Measurements from ENCODE around the gene DOK7.
"Not testable (repeated sequence)": the region's sequence is repeated elsewhere in the genome, so short reads cannot be mapped to it uniquely, and the experiment has no call there.

The DOK7 gene

DNA sequence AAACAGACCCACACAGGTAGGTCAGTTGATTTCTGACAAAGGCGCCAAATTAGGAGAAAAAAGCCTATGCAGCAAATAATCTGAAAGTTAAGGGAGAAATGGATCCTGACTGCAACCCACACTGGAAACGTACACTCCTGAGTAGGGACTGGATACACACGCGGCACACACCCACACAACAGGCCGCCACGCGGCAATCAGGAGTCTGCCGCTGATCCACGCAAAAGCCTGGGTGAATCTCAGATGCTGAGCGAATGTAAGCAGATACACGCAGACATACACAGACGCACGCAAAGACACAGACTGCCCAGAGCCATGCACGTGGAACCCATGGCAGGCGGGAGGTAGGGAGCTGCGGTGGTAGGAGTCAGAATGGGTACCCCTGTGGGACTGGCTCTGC is 47.4 kb downstream of the DOK7 start:
- Histone ChIP-seq H3K27me3 (no peaks in the 10 kb centered on the region), H3K36me3 (peaks cover 95 to 100% (median 98%) of the 10 kb centered on the region in 11 experiments), H3K4me2 (no peak overlapping the region), H3K27ac (no peak overlapping the region), H3K4me3 (no peak overlapping the region), H3K9me3 (replicated peaks in 1 of 11) (peaks cover 0 to 8% (median 0%) of the 10 kb centered on the region in 11 experiments; a peak in 4 of 22 replicates), H4K20me1 (peaks cover 46 to 99% (median 87%) of the 10 kb centered on the region in 11 experiments), H3K9ac (no peak overlapping the region), H3K4me1 (peaks cover 0 to 18% (median 2%) of the 10 kb centered on the region in 10 experiments; a peak in 6 of 20 replicates)
- no peak for TF ChIP-seq Cebpa-rat (IDR thresholded peaks at IDR 0.05)

DNA sequence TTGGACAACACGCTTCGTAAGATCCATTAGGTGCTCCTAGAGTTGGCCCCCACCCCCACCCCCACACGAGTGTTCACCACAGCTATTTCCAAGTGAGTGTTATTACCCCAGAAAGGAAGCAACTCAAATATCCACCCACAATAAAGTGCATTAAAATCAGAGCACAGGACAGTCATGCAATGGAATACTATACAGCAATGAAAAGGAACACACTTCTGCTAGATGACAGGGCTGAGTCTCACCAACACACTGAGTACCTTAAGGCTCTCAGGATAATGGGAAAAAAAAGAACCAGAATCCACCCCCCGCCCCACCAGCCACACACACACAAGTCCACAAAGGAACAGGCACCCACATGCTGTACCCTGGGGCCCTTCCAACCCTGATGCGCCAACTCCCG is 48.1 kb downstream of the DOK7 start:
- Histone ChIP-seq H3K9me3 (replicated peaks in 1 of 11) (peaks cover 0 to 8% (median 0%) of the 10 kb centered on the region in 11 experiments; a peak in 4 of 22 replicates), H3K4me3 (no peak overlapping the region), H3K27ac (no peak overlapping the region), H3K4me2 (no peak overlapping the region), H4K20me1 (peaks cover 39 to 99% (median 83%) of the 10 kb centered on the region in 11 experiments), H3K4me1 (peaks cover 0 to 18% (median 2%) of the 10 kb centered on the region in 10 experiments; a peak in 6 of 20 replicates), H3K9ac (no peak overlapping the region), H3K27me3 (no peaks in the 10 kb centered on the region), H3K36me3 (peaks cover 95 to 100% (median 98%) of the 10 kb centered on the region in 11 experiments)
- no peak for TF ChIP-seq Cebpa-rat (IDR thresholded peaks at IDR 0.05)

GRCh38 chr4:3511601-3512000 is 48.5 kb downstream of the DOK7 start:
- peaks cover 96 to 100% (median 98%) of the 10 kb centered on the region in 11 experiments for H3K36me3 ChIP-seq
- peaks cover 37 to 99% (median 83%) of the 10 kb centered on the region in 11 experiments for H4K20me1 ChIP-seq
- not testable (repeated sequence) for H3K27ac ChIP-seq; H3K9me3 ChIP-seq (replicated peaks in 1 of 11); H3K27me3 ChIP-seq; H3K4me2 ChIP-seq; H3K4me3 ChIP-seq; H3K9ac ChIP-seq
- peaks cover 0 to 18% (median 2%) of the 10 kb centered on the region in 10 experiments; a peak in 6 of 20 replicates for H3K4me1 ChIP-seq

- TF ChIP-seq Cebpa-rat (IDR thresholded peaks at IDR 0.05): no peak
- Histone ChIP-seq H3K9me3 (replicated peaks in 1 of 11) (peaks cover 0 to 8% (median 0%) of the 10 kb centered on the region in 11 experiments; a peak in 4 of 22 replicates), H3K4me1 (peaks cover 0 to 18% (median 2%) of the 10 kb centered on the region in 10 experiments; a peak in 6 of 20 replicates), H3K4me2 (no peak overlapping the region), H3K4me3 (no peak overlapping the region), H3K9ac (no peak overlapping the region), H3K27me3 (no peaks in the 10 kb centered on the region), H3K36me3 (peaks cover 96 to 100% (median 98%) of the 10 kb centered on the region in 11 experiments), H3K27ac (no peak overlapping the region), H4K20me1 (peaks cover 31 to 99% (median 82%) of the 10 kb centered on the region in 11 experiments; a peak in 21 of 22 replicates)
These were observed 49.2 kb downstream of the DOK7 start for GRCh38 chr4:3512279-3512678.

- no peak for TF ChIP-seq Cebpa-rat (IDR thresholded peaks at IDR 0.05)
- no peak overlapping the region for H3K27ac ChIP-seq
- no peak overlapping the region for H3K4me3 ChIP-seq
- H3K4me1 ChIP-seq: peaks cover 0 to 18% (median 2%) of the 10 kb centered on the region in 10 experiments; a peak in 6 of 20 replicates
- peaks cover 0 to 8% (median 0%) of the 10 kb centered on the region in 11 experiments; a peak in 4 of 22 replicates for H3K9me3 ChIP-seq (replicated peaks in 1 of 11)
- peaks cover 27 to 99% (median 84%) of the 10 kb centered on the region in 11 experiments; a peak in 21 of 22 replicates for H4K20me1 ChIP-seq
- H3K36me3 ChIP-seq: peaks cover 96 to 100% (median 98%) of the 10 kb centered on the region in 11 experiments
- H3K9ac ChIP-seq: no peak overlapping the region
- H3K4me2 ChIP-seq: no peak overlapping the region
- no peaks in the 10 kb centered on the region for H3K27me3 ChIP-seq
These were observed 49.6 kb downstream of the DOK7 start for GRCh38 chr4:3512719-3513118.

DNA sequence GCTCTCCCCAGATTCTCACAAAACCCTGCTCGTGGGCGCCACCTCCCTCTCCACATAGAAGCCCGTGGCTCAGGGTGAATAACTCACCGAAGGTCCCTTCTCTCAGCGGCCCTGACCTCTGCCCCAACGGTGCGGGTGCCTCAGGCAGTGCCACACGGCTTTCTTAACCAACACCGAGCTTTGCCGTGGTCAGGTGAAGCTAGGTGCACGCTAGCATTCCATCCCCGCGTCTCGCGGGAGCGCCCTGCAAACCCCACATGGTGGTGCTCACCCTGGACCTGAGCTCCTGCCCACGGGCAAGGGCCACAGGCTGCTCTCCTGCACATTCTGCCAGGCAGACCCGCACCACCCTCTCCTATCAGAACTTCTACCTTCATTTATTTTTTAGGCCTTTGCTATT is 50.7 kb downstream of the DOK7 start:
- no peak overlapping the region for H3K27ac ChIP-seq
- peaks cover 0 to 8% (median 0%) of the 10 kb centered on the region in 11 experiments; a peak in 4 of 22 replicates for H3K9me3 ChIP-seq (replicated peaks in 1 of 11)
- TF ChIP-seq Cebpa-rat (IDR thresholded peaks at IDR 0.05): no peak
- peaks cover 0 to 14% (median under 1%) of the 10 kb centered on the region in 10 experiments; a peak in 6 of 20 replicates for H3K4me1 ChIP-seq
- H4K20me1 ChIP-seq: peaks cover 16 to 96% (median 81%) of the 10 kb centered on the region in 11 experiments; a peak in 21 of 22 replicates
- H3K9ac ChIP-seq: no peak overlapping the region
- no peak overlapping the region for H3K4me3 ChIP-seq
- peaks cover 94 to 98% (median 96%) of the 10 kb centered on the region in 11 experiments for H3K36me3 ChIP-seq
- no peaks in the 10 kb centered on the region for H3K27me3 ChIP-seq
- no peak overlapping the region for H3K4me2 ChIP-seq

DNA sequence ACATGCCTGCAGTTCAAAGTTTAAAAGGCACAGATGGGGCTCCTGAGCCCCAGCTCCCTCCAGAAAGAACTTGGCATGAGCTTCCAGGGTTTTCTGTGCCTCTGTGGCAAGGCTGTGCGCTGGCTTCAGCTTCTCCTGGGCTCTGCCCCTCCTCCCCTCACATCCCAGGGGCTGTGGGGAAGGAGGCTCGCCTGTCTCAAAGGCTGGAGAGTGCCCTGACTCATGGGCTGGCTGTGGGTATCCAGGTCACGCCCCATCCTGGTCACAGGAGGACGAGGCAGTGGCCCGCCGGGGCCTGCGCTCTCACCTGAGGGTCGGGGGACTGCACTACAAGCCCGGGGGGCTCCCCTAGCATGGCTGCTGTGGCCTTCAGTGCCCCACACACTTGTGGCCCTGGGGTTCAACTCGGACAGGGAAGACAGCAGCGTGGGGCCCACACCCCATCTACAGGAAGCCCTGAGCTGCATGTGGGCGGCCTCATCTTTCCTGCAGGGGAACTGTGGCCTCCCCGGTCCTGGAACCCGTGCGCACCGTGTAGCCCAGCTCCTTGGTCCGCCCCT is 51.2 kb downstream of the DOK7 start:
- Histone ChIP-seq H4K20me1 (peaks cover 18 to 97% (median 84%) of the 10 kb centered on the region in 11 experiments; a peak in 21 of 22 replicates), H3K4me1 (peaks cover 0 to 14% (median 0%) of the 10 kb centered on the region in 10 experiments; a peak in 5 of 20 replicates), H3K27me3 (no peaks in the 10 kb centered on the region), H3K36me3 (peaks cover 96 to 99% (median 98%) of the 10 kb centered on the region in 11 experiments), H3K4me3 (no peak overlapping the region), H3K9me3 (replicated peaks in 1 of 11) (peaks cover 0 to 8% (median 0%) of the 10 kb centered on the region in 11 experiments; a peak in 4 of 22 replicates), H3K27ac (no peak overlapping the region), H3K9ac (no peak overlapping the region), H3K4me2 (peak overlapping the region in 2 of 11 experiments; percentile 12 to 17; a peak in 2 of 22 replicates)
- no peak for TF ChIP-seq Cebpa-rat (IDR thresholded peaks at IDR 0.05)

- no peaks in the 10 kb centered on the region for H3K27me3 ChIP-seq
- H3K4me2 ChIP-seq: peak overlapping the region in 2 of 11 experiments; percentile 12 to 17; a peak in 2 of 22 replicates
- H3K4me1 ChIP-seq: peaks cover 0 to 14% (median 1%) of the 10 kb centered on the region in 10 experiments; a peak in 10 of 20 replicates
- no peak overlapping the region for H3K27ac ChIP-seq
- peaks cover 0 to 8% (median 0%) of the 10 kb centered on the region in 11 experiments; a peak in 4 of 22 replicates for H3K9me3 ChIP-seq (replicated peaks in 1 of 11)
- TF ChIP-seq Cebpa-rat (IDR thresholded peaks at IDR 0.05): no peak
- no peak overlapping the region for H3K9ac ChIP-seq
- H3K36me3 ChIP-seq: peaks cover 96 to 99% (median 98%) of the 10 kb centered on the region in 11 experiments
- peaks cover 19 to 97% (median 84%) of the 10 kb centered on the region in 11 experiments; a peak in 21 of 22 replicates for H4K20me1 ChIP-seq
- no peak overlapping the region for H3K4me3 ChIP-seq
These were observed 51.8 kb downstream of the DOK7 start for GRCh38 chr4:3514806-3515501.

GRCh38 chr4:3515646-3516045 is 52.5 kb downstream of the DOK7 start:
- peaks cover 0 to 8% (median 0%) of the 10 kb centered on the region in 11 experiments; a peak in 4 of 22 replicates for H3K9me3 ChIP-seq (replicated peaks in 1 of 11)
- no peak overlapping the region for H3K27ac ChIP-seq
- no peaks in the 10 kb centered on the region for H3K27me3 ChIP-seq
- H3K36me3 ChIP-seq: peaks cover 96 to 99% (median 98%) of the 10 kb centered on the region in 11 experiments
- no peak overlapping the region for H3K9ac ChIP-seq
- H4K20me1 ChIP-seq: peaks cover 17 to 97% (median 84%) of the 10 kb centered on the region in 11 experiments; a peak in 20 of 22 replicates
- peaks cover 2 to 14% (median 8%) of the 10 kb centered on the region in 10 experiments; a peak in 16 of 20 replicates for H3K4me1 ChIP-seq
- TF ChIP-seq Cebpa-rat (IDR thresholded peaks at IDR 0.05): no peak
- H3K4me2 ChIP-seq: no peak overlapping the region
- no peak overlapping the region for H3K4me3 ChIP-seq
